Keratinocyte (primary cell): ENCODE measurements around the gene FAM13A. TPM values are rescaled to one million over a fixed set of nuclear protein-coding genes. Genes with fewer than 3 reads are reported as not detected.

ENCODE experiments used
- DNase-seq: peaks from one replicate; pipeline ENCODE4 v3.0.0-alpha.2; 2011; ENCODE audit warnings: low read depth, missing footprints, low spot score
- FAIRE-seq: peaks from 2 replicates; lab custom pipeline; 2011; peaks lifted over from hg19 to GRCh38; lab: Jason Lieb, UNC
- H2AFZ ChIP-seq: 2 replicates; pipeline ENCODE4 v1.6.0; 2012; ENCODE audit warnings: low read length, control low read depth, inconsistent platforms; ENCODE audit not compliant: control insufficient read depth
- H3K27ac ChIP-seq: 2 replicates; pipeline ENCODE4 v1.5.1; 2011; ENCODE audit warnings: low read length; ENCODE audit not compliant: control insufficient read depth, insufficient read depth
- H3K27me3 ChIP-seq: 3 replicates; pipeline ENCODE4 v1.6.0; 2011; ENCODE audit warnings: low read length; ENCODE audit not compliant: control insufficient read depth, insufficient read depth; ENCODE audit errors: extremely low read depth
- H3K36me3 ChIP-seq, 2 experiments: 2 replicates in 1 of 2; 3 replicates in 1 of 2; pipeline ENCODE4 v1.5.1; 2011; ENCODE audit warnings: low read length in 2 of 2, mild to moderate bottlenecking in 1 of 2; ENCODE audit not compliant: control insufficient read depth in 2 of 2, insufficient read depth in 2 of 2; ENCODE audit errors: extremely low read depth in 1 of 2
- H3K4me1 ChIP-seq: 3 replicates; pipeline ENCODE4 v1.5.1; 2011; ENCODE audit warnings: low read length; ENCODE audit not compliant: control insufficient read depth, insufficient read depth; ENCODE audit errors: extremely low read depth
- H3K4me2 ChIP-seq: 3 replicates; pipeline ENCODE4 v1.6.0; 2011; ENCODE audit warnings: low read depth, low read length; ENCODE audit not compliant: control insufficient read depth, insufficient read depth; ENCODE audit errors: extremely low read depth
- H3K4me3 ChIP-seq, 3 experiments: fragments of 200-600 bp in 1 of 3; sonication (generic) in 1 of 3; 2 replicates in 2 of 3; 3 replicates in 1 of 3; pipeline ENCODE4 v1.5.1; 2011 to 2016; ENCODE audit warnings: low read length in 3 of 3, mild to moderate bottlenecking in 3 of 3, control low read depth in 2 of 3, inconsistent platforms in 1 of 3, low read depth in 1 of 3, mixed read lengths in 1 of 3, mixed run types in 1 of 3, moderate library complexity in 1 of 3; ENCODE audit not compliant: control insufficient read depth in 2 of 3, insufficient read depth in 2 of 3; ENCODE audit errors: extremely low read depth in 1 of 3
- H3K79me2 ChIP-seq: 2 replicates; pipeline ENCODE4 v1.6.0; 2012; ENCODE audit warnings: low read length; ENCODE audit not compliant: control insufficient read depth, insufficient read depth
- H3K9ac ChIP-seq: 3 replicates; pipeline ENCODE4 v1.6.0; 2011; ENCODE audit warnings: low read length; ENCODE audit not compliant: control insufficient read depth, insufficient read depth; ENCODE audit errors: extremely low read depth
- H3K9me1 ChIP-seq: 3 replicates; pipeline ENCODE4 v1.6.0; 2011; ENCODE audit warnings: low read length; ENCODE audit not compliant: control insufficient read depth, insufficient read depth; ENCODE audit errors: extremely low read depth
- H3K9me3 ChIP-seq: 2 replicates; pipeline ENCODE4 v1.5.1; 2012; ENCODE audit warnings: low read depth, low read length; ENCODE audit not compliant: control insufficient read depth
- H4K20me1 ChIP-seq: 3 replicates; pipeline ENCODE4 v1.6.0; 2011; ENCODE audit warnings: low read length; ENCODE audit not compliant: control insufficient read depth, insufficient read depth; ENCODE audit errors: extremely low read depth
- EZH2 ChIP-seq: IDR thresholded peaks from one replicate; pipeline ENCODE4 v1.6.1; 2012; ENCODE audit warnings: inconsistent platforms, mild to moderate bottlenecking, low read length, moderate library complexity
- dilution Hi-C: fragments of 300-500 bp; cut with MboI; formaldehyde crosslinking; loops from one replicate; pipeline ENCODE4 v1.7.0; 2020; ENCODE audit warnings: low sequenced_read_pairs; ENCODE audit not compliant: extremely low pct_ligation_motif_present
- polyA plus RNA-seq, 5 experiments: library from polyadenylated mRNA; depleted of rRNA in 3 of 5; stranded (reverse) in 3 of 5; stranded (forward) in 1 of 5; unstranded in 1 of 5; fragments of >200 nt; gene quantifications; 1 replicate in 1 of 5; 2 replicates in 3 of 5; 3 replicates in 1 of 5; pipeline versions ENCODE4 v1.2.1 to v1.2.3, GENCODE V29; 2011 to 2012; ENCODE audit warnings: missing spikeins in 2 of 5, low read depth in 1 of 5, low replicate concordance in 1 of 5
- TF ChIP-seq, protein P1 (sequence below), 3 experiments: IDR thresholded peaks in 1 of 3; conservative IDR thresholded peaks in 1 of 3; optimal IDR thresholded peaks in 1 of 3; 2 replicates in 2 of 3; 3 replicates in 1 of 3; pipeline versions ENCODE3 to v1.5.1; 2011; ENCODE audit warnings: low read length in 3 of 3, mild to moderate bottlenecking in 3 of 3, moderate library complexity in 2 of 3, control low read depth in 1 of 3, inconsistent platforms in 1 of 3; ENCODE audit not compliant: insufficient read depth in 2 of 3; ENCODE audit errors: extremely low read depth in 1 of 3

FAM13A gene
- polyA plus RNA-seq, 1 donor (not counting 4 experiments of a cell fraction or from before 2014, with no cell fraction given), result 6.0 TPM

DNA sequence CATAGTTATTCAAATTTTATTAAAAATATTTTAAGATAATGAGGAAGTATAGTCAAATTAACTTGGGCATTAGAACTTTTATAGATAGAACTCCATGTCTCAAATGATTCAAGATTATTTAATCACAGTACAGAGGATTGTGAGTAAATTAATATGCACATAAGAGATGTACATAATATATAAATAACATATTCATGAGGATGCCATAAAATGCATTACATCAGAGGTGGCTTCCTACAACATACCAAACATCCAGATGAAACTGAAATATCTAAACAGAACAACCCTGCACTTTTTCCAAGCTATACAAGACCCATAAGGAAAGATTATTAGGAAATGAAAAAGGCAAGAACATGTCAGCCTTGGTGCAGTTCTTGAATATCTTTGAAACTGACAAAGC is 268.1 kb downstream of the FAM13A start:
- Histone ChIP-seq H3K9me1 (no peaks in the 10 kb centered on the region), H3K27ac (no peak overlapping the region), H3K27me3 (no peaks in the 10 kb centered on the region), H3K4me3 (no peak overlapping the region), H3K9me3 (no peaks in the 10 kb centered on the region), H3K4me1 (peaks cover 16% of the 10 kb centered on the region), H3K4me2 (no peak overlapping the region), H3K9ac (no peak overlapping the region), H3K79me2 (no peaks in the 10 kb centered on the region), H3K36me3 (no peaks in the 10 kb centered on the region), H2AFZ (no peak overlapping the region), H4K20me1 (no peaks in the 10 kb centered on the region)
- TF ChIP-seq, protein P1, sequence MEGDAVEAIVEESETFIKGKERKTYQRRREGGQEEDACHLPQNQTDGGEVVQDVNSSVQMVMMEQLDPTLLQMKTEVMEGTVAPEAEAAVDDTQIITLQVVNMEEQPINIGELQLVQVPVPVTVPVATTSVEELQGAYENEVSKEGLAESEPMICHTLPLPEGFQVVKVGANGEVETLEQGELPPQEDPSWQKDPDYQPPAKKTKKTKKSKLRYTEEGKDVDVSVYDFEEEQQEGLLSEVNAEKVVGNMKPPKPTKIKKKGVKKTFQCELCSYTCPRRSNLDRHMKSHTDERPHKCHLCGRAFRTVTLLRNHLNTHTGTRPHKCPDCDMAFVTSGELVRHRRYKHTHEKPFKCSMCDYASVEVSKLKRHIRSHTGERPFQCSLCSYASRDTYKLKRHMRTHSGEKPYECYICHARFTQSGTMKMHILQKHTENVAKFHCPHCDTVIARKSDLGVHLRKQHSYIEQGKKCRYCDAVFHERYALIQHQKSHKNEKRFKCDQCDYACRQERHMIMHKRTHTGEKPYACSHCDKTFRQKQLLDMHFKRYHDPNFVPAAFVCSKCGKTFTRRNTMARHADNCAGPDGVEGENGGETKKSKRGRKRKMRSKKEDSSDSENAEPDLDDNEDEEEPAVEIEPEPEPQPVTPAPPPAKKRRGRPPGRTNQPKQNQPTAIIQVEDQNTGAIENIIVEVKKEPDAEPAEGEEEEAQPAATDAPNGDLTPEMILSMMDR (optimal IDR thresholded peaks at IDR 0.05 in 1 of 3, IDR thresholded peaks at IDR 0.05 in 1 of 3, conservative IDR thresholded peaks at IDR 0.05 in 1 of 3; ENCODE audit: extremely low read depth in 1 of 3, insufficient read depth in 2 of 3, low read length in 3 of 3), result no peak
- no peak for TF ChIP-seq EZH2
- DNase-seq (no peak), FAIRE-seq (no peak)
- dilution Hi-C loops, result no loop called here

DNA sequence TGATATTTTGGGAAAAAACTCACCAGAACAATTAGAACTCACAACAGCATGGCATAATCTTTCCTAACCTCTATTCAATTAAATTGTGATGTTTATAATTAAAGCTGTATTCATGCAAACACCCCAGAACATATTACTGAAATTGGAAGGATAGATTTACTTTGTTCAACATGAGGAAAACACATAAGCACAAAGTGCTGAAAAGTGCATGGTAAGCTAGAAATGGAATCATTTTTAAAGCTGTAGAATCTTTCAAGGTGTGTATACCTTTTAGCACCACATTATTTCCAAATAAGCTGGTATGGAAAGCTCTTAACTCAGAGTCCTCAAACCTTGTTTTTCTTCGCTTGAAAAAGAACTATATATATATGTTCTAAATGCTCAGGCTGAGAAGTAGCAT is 268.6 kb downstream of the FAM13A start:
- H3K4me3 ChIP-seq, result no peak overlapping the region
- no peaks in the 10 kb centered on the region for H4K20me1 ChIP-seq
- no peak for FAIRE-seq
- no peaks in the 10 kb centered on the region for H3K9me1 ChIP-seq
- dilution Hi-C loops, result no loop called here
- no peaks in the 10 kb centered on the region for H3K9me3 ChIP-seq
- H3K27ac ChIP-seq, result no peak overlapping the region
- H3K4me1 ChIP-seq, result peaks cover 16% of the 10 kb centered on the region
- no peak for DNase-seq
- no peak overlapping the region for H3K4me2 ChIP-seq
- TF ChIP-seq EZH2, result no peak
- TF ChIP-seq, protein P1 (optimal IDR thresholded peaks at IDR 0.05 in 1 of 3, IDR thresholded peaks at IDR 0.05 in 1 of 3, conservative IDR thresholded peaks at IDR 0.05 in 1 of 3; ENCODE audit: extremely low read depth in 1 of 3, insufficient read depth in 2 of 3, low read length in 3 of 3), result no peak
- H3K27me3 ChIP-seq, result no peaks in the 10 kb centered on the region
- no peaks in the 10 kb centered on the region for H3K36me3 ChIP-seq
- H3K79me2 ChIP-seq, result no peaks in the 10 kb centered on the region
- H3K9ac ChIP-seq, result no peak overlapping the region
- no peak overlapping the region for H2AFZ ChIP-seq
